B cell (primary cell): Measurements from ENCODE around the gene LIN37. TPM values are rescaled to one million over a fixed set of nuclear protein-coding genes. Genes with fewer than 3 reads are reported as not detected.
"Not testable (repeated sequence)": the region's sequence is repeated elsewhere in the genome, so short reads cannot be mapped to it uniquely, and the experiment has no call there.

Experiments
- ATAC-seq: fragments of 200-7000 bp; cut with Tn5 transposase; one replicate; pipeline ENCODE4 v1.10.0; 2021; ENCODE audit warnings: low read depth, mild to moderate bottlenecking, moderate number of reproducible peaks, moderate library complexity
- CTCF ChIA-PET: fragments of 350-600 bp; sonication (Branson Sonifier 250); formaldehyde crosslinking; loops from one replicate; lab custom pipeline; 2021; ENCODE audit warnings: antibody characterized with exemption, inconsistent platforms; lab: Charles Lee
- POLR2A ChIA-PET: fragments of 350-600 bp; sonication (Branson Sonifier 250); formaldehyde crosslinking; loops from one replicate; lab custom pipeline; 2021; ENCODE audit warnings: antibody characterized with exemption; lab: Charles Lee
- DNase-seq: peaks from one replicate; pipeline ENCODE4 v3.0.0; 2013
- H2AFZ ChIP-seq: 2 replicates; pipeline ENCODE4 v1.6.1; 2012; ENCODE audit warnings: mild to moderate bottlenecking, low read depth, low read length; ENCODE audit not compliant: insufficient read depth, poor library complexity, severe bottlenecking
- H3K27ac ChIP-seq, 2 donors: 1 replicate in 1 of 2; 2 replicates in 1 of 2; pipeline ENCODE4 v1.5.1; 2012 to 2013; ENCODE audit warnings: low read length in 2 of 2, mild to moderate bottlenecking in 2 of 2, moderate library complexity in 1 of 2
- H3K27me3 ChIP-seq, 4 experiments: fragments of 200-600 bp in 1 of 4; sonication (generic) in 1 of 4; replicated peaks in 1 of 4; 1 replicate in 2 of 4; 2 replicates in 2 of 4; pipeline versions ENCODE4 v1.6.1 to v1.7.0; 2013 to 2016; ENCODE audit warnings: low read length in 3 of 4, mild to moderate bottlenecking in 2 of 4, mixed read lengths in 1 of 4, moderate library complexity in 1 of 4; ENCODE audit not compliant: insufficient read depth in 4 of 4, control insufficient read depth in 3 of 4; ENCODE audit errors: control extremely low read depth in 1 of 4
- H3K36me3 ChIP-seq, 2 experiments: replicated peaks in 1 of 2; 1 replicate in 1 of 2; 2 replicates in 1 of 2; pipeline versions ENCODE4 v1.6.1 to v1.7.1; 2013; ENCODE audit warnings: low read length in 1 of 2; ENCODE audit not compliant: insufficient read depth in 2 of 2, control insufficient read depth in 1 of 2; ENCODE audit errors: control extremely low read depth in 1 of 2, extremely low read depth in 1 of 2
- H3K4me1 ChIP-seq, 2 donors: fragments of 200-600 bp in 1 of 2; sonication (generic) in 1 of 2; 1 replicate in 1 of 2; 2 replicates in 1 of 2; pipeline versions ENCODE4 v1.5.1 to v1.6.1; 2013 to 2017; ENCODE audit warnings: low read length in 2 of 2; ENCODE audit not compliant: control insufficient read depth in 2 of 2, insufficient read depth in 2 of 2
- H3K4me2 ChIP-seq: replicated peaks from 2 replicates; pipeline ENCODE3; 2012; ENCODE audit warnings: mild to moderate bottlenecking, low read depth, low read length; ENCODE audit not compliant: poor library complexity, severe bottlenecking
- H3K4me3 ChIP-seq, 5 experiments: fragments of 200-600 bp in 1 of 5; sonication (generic) in 1 of 5; 1 replicate in 3 of 5; 2 replicates in 2 of 5; pipeline versions ENCODE4 v1.5.1 to v1.7.0; 2011 to 2016; ENCODE audit warnings: low read length in 4 of 5, mild to moderate bottlenecking in 4 of 5, low read depth in 2 of 5, control low read depth in 1 of 5, moderate library complexity in 1 of 5; ENCODE audit not compliant: insufficient read depth in 1 of 5; ENCODE audit errors: control extremely low read depth in 1 of 5, extremely low read depth in 1 of 5
- H3K79me2 ChIP-seq: fragments of 200-600 bp; sonication (generic); one replicate; pipeline ENCODE4 v1.6.0; 2016; ENCODE audit warnings: low read length; ENCODE audit not compliant: control insufficient read depth, insufficient read depth
- H3K9ac ChIP-seq: fragments of 200-600 bp; sonication (generic); 2 replicates; pipeline ENCODE4 v1.6.1; 2017; ENCODE audit warnings: mild to moderate bottlenecking, low read length, moderate library complexity
- H3K9me3 ChIP-seq, 3 donors: one replicate each; pipeline versions ENCODE4 v1.6.1 to v1.7.1; 2013; ENCODE audit warnings: low read length in 2 of 3; ENCODE audit not compliant: control insufficient read depth in 2 of 3, insufficient read depth in 1 of 3; ENCODE audit errors: control extremely low read depth in 1 of 3
- H4K20me1 ChIP-seq: 2 replicates; pipeline ENCODE4 v1.6.0; 2012; ENCODE audit warnings: mild to moderate bottlenecking, low read length; ENCODE audit not compliant: insufficient read depth, control insufficient read depth, poor library complexity, severe bottlenecking
- H3K27ac Mint-ChIP-seq: one replicate; pipeline ENCODE4 v1.8.0; 2021; ENCODE audit warnings: mixed read lengths
- H3K27me3 Mint-ChIP-seq: one replicate; pipeline ENCODE4 v1.8.0; 2021; ENCODE audit warnings: mixed read lengths
- H3K4me1 Mint-ChIP-seq: one replicate; pipeline ENCODE4 v1.8.0; 2021; ENCODE audit warnings: mixed read lengths
- H3K4me3 Mint-ChIP-seq: one replicate; pipeline ENCODE4 v1.8.0; 2021; ENCODE audit warnings: mixed read lengths
- H3K9me3 Mint-ChIP-seq: one replicate; pipeline ENCODE4 v1.8.0; 2022; ENCODE audit warnings: mixed read lengths; ENCODE audit not compliant: insufficient read depth
- EZH2 ChIP-seq: IDR thresholded peaks from 2 replicates; pipeline ENCODE4 v1.6.1; 2012; ENCODE audit warnings: borderline replicate concordance, low read depth, mild to moderate bottlenecking, moderate library complexity, low read length; ENCODE audit not compliant: insufficient read depth, poor library complexity, severe bottlenecking
- WGBS: methylation state at CpG from one replicate; pipeline ENCODE4 v1.1.5; 2013; ENCODE audit warnings: missing lambda C conversion rate; ENCODE audit not compliant: insufficient coverage; 5-methylcytosine and 5-hydroxymethylcytosine counted together
- intact Hi-C: fragments of 100-400 bp; cut with micrococcal nuclease; formaldehyde crosslinking; loops from one replicate; pipeline ENCODE4 v1.10.0; 2022
- polyA plus RNA-seq: library from polyadenylated mRNA; depleted of rRNA; stranded (reverse); fragments of >200 nt; gene quantifications from 2 replicates; pipeline ENCODE4 v1.2.3, GENCODE V29; 2012
- total RNA-seq, 2 donors: library from RNA; stranded (reverse); fragments of 120-200 nt in 1 of 2; gene quantifications; 1 replicate in 1 of 2; 2 replicates in 1 of 2; pipeline versions ENCODE4 v1.2.3 to v1.2.4, GENCODE V29; 2013 to 2022

LIN37 gene
- total and polyA plus RNA-seq, 2 donors (not counting 1 experiment from before 2014, with no cell fraction given): 22.3 to 64.1 TPM

DNA sequence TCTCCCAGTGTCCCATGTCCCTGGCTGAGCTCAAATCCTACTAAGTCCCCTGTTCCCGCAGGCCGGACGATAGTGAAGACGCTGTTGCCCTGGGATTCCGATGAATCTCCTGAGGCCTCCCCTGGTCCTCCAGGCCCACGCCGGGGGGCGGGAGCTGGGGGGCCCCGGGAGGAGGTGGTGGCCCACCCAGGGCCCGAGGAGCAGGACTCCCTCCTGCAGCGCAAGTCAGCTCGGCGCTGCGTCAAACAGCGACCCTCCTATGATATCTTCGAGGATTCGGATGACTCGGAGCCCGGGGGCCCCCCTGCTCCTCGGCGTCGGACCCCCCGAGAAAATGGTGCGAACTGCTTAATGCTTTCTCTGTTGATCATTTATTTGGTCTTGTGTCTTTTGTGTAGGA is 24.7 kb upstream of the LIN37 start:
- Mint-ChIP-seq H3K4me3 (no peak overlapping the region), H3K4me1 (peaks cover 17% of the 10 kb centered on the region), H3K9me3 (no peaks in the 10 kb centered on the region), H3K27me3 (no peaks in the 10 kb centered on the region), H3K27ac (no peak overlapping the region)
- no peaks in the 10 kb centered on the region for H3K9me3 ChIP-seq
- H3K27me3 ChIP-seq: no peaks in the 10 kb centered on the region
- 98% methylated on average over 24 of the region's 24 CpGs for WGBS
- DNase-seq: no peak
- H2AFZ ChIP-seq: no peak overlapping the region
- no peak overlapping the region for H3K9ac ChIP-seq
- ATAC-seq: no peak
- peaks cover 2 to 83% of the 10 kb centered on the region in 2 experiments for H3K36me3 ChIP-seq
- H3K79me2 ChIP-seq: peaks cover 85% of the 10 kb centered on the region
- CTCF ChIA-PET: interaction anchor here (0.6 kb wide), 1 partner anchor 160 kb away, joined by 3 read pairs; no protein-coding TSS in a partner anchor
- POLR2A ChIA-PET: no interaction called here
- no peak overlapping the region for H3K4me2 ChIP-seq
- no peak for TF ChIP-seq EZH2
- H3K4me1 ChIP-seq: peaks cover 7 to 11% of the 10 kb centered on the region in 2 donors
- H3K4me3 ChIP-seq: no peak overlapping the region
- H3K27ac ChIP-seq: no peak overlapping the region
- H4K20me1 ChIP-seq: peaks cover 72% of the 10 kb centered on the region
- intact Hi-C loops: no loop called here

DNA sequence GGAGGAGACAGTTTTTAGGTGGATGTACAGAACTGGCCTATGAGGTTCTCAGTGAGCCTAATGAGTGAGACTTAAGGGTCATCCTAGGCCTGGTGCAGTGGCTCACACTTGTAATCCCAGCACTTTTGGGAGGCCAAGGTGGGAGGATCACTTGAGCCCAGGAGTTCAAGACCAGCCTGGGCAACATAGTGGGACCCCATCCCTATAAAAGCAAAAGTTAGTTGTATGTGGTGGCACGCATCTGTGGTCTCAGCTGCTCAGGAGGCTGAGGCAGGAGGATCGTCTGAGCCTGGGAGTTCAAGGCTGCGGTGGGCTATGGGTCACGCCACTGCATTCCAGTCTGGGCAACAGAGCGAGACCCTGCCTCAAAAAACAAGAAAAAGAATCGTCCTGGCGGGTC is 24.2 kb upstream of the LIN37 start:
- H3K27me3 Mint-ChIP-seq, ATAC-seq, intact Hi-C loops, H3K9ac ChIP-seq, H3K27ac ChIP-seq, H3K4me2 ChIP-seq, H3K27ac Mint-ChIP-seq, DNase-seq, H3K9me3 Mint-ChIP-seq, H2AFZ ChIP-seq, H3K27me3 ChIP-seq, H3K4me3 Mint-ChIP-seq, H3K4me3 ChIP-seq, H3K9me3 ChIP-seq, H3K4me1 ChIP-seq: not testable (repeated sequence)
- Histone ChIP-seq H4K20me1 (peaks cover 68% of the 10 kb centered on the region), H3K79me2 (peaks cover 83% of the 10 kb centered on the region), H3K36me3 (peaks cover 5 to 88% of the 10 kb centered on the region in 2 experiments)
- peaks cover 12% of the 10 kb centered on the region for H3K4me1 Mint-ChIP-seq
- WGBS: 96% methylated on average over 7 of the region's 7 CpGs
- ChIA-PET POLR2A (interaction anchor here (1.2 kb wide), 1 partner anchor 16 kb away, joined by 3 read pairs; no protein-coding TSS in a partner anchor), CTCF (interaction anchor here (0.6 kb wide), 1 partner anchor 160 kb away, joined by 3 read pairs; no protein-coding TSS in a partner anchor)
